ENCODE data around the gene KSR1. TPM values are rescaled to one million over a fixed set of nuclear protein-coding genes. Genes with fewer than 3 reads are reported as not detected.

The KSR1 gene
- total RNA-seq, 2 donors from 2014 or later, result 7.9 to 10.2 TPM

- no peak for TF ChIP-seq CTCF (IDR thresholded peaks at IDR 0.05)
- no peak overlapping the region for H3K27ac ChIP-seq
- no peak overlapping the region for H3K4me3 ChIP-seq
- H3K27me3 ChIP-seq, result no peaks in the 10 kb centered on the region
- H3K4me1 ChIP-seq, result peaks cover 0 to 11% of the 10 kb centered on the region in 2 donors
- no peak for DNase-seq (ENCODE audit: low spot score)
- H3K36me3 ChIP-seq, result no peaks in the 10 kb centered on the region
- H3K9me3 ChIP-seq, result no peaks in the 10 kb centered on the region
These were observed 69.1 kb downstream of the KSR1 start for GRCh38 chr17:27525316-27525715.

GRCh38 chr17:27525836-27526603, 69.8 kb downstream of the KSR1 start:
- no peak overlapping the region for H3K27ac ChIP-seq
- no peak for TF ChIP-seq CTCF (IDR thresholded peaks at IDR 0.05)
- no peak for DNase-seq (ENCODE audit: low spot score)
- no peak overlapping the region for H3K4me3 ChIP-seq
- peaks cover 0 to 11% of the 10 kb centered on the region in 2 donors for H3K4me1 ChIP-seq
- H3K27me3 ChIP-seq, result no peaks in the 10 kb centered on the region
- H3K9me3 ChIP-seq, result no peaks in the 10 kb centered on the region
- no peaks in the 10 kb centered on the region for H3K36me3 ChIP-seq

- DNase-seq (ENCODE audit: low spot score), result peak; percentile 68
These were observed 70.4 kb downstream of the KSR1 start for GRCh38 chr17:27526604-27527002.

GRCh38 chr17:27529230-27529796, 73.1 kb downstream of the KSR1 start:
- Histone ChIP-seq H3K9me3 (no peaks in the 10 kb centered on the region), H3K27me3 (no peaks in the 10 kb centered on the region), H3K4me1 (peaks cover 0 to 16% of the 10 kb centered on the region in 2 donors), H3K36me3 (no peaks in the 10 kb centered on the region), H3K4me3 (no peak overlapping the region), H3K27ac (no peak overlapping the region)
- DNase-seq (ENCODE audit: low spot score), result no peak
- TF ChIP-seq CTCF (IDR thresholded peaks at IDR 0.05), result no peak

More at GRCh38 chr17:27526604-27527002, 70.4 kb downstream of the KSR1 start:
- Histone ChIP-seq H3K27ac (no peak overlapping the region), H3K4me1 (peaks cover 0 to 16% of the 10 kb centered on the region in 2 donors), H3K27me3 (no peaks in the 10 kb centered on the region), H3K9me3 (no peaks in the 10 kb centered on the region), H3K36me3 (no peaks in the 10 kb centered on the region), H3K4me3 (no peak overlapping the region)
- no peak for TF ChIP-seq CTCF (IDR thresholded peaks at IDR 0.05)

GRCh38 chr17:27530764-27531391, 74.6 kb downstream of the KSR1 start:
- Histone ChIP-seq H3K9me3 (no peaks in the 10 kb centered on the region), H3K27ac (no peak overlapping the region), H3K4me3 (no peak overlapping the region), H3K36me3 (no peaks in the 10 kb centered on the region), H3K4me1 (peaks cover 0 to 18% of the 10 kb centered on the region in 2 donors), H3K27me3 (no peaks in the 10 kb centered on the region)
- DNase-seq (ENCODE audit: low spot score), result no peak
- TF ChIP-seq CTCF (IDR thresholded peaks at IDR 0.05), result no peak
